HepG2 (cell line): ENCODE measurements around the gene NYNRIN. TPM values are rescaled to one million over a fixed set of nuclear protein-coding genes. Genes with fewer than 3 reads are reported as not detected.

Experiments used
- KMT2A ChIP-seq: sonication (generic); formaldehyde crosslinking; IDR thresholded peaks from 2 replicates; pipeline ENCODE4 v1.4.0; 2020; ENCODE audit warnings: missing genetic modification reagents
- POLR2AphosphoS2 ChIP-seq: IDR thresholded peaks from 2 replicates; pipeline ENCODE4 v1.6.1; 2011; ENCODE audit warnings: low read depth, low read length, improper control_type of control experiment
- REL ChIP-seq: sonication (generic); formaldehyde crosslinking; conservative IDR thresholded peaks from 2 replicates; pipeline ENCODE4 v1.8.0; 2022; ENCODE audit warnings: mild to moderate bottlenecking, missing genetic modification reagents, moderate library complexity
- RORA ChIP-seq: sonication (generic); formaldehyde crosslinking; IDR thresholded peaks from 2 replicates; pipeline ENCODE4 v1.5.0; 2020; ENCODE audit warnings: mild to moderate bottlenecking, missing genetic modification reagents, moderate library complexity
- SMARCC2 ChIP-seq: fragments of 450-650 bp; IDR thresholded peaks from 2 replicates; pipeline ENCODE4 v1.6.1; 2017; ENCODE audit warnings: antibody characterized with exemption, mild to moderate bottlenecking
- ZFP36L2 ChIP-seq: sonication (generic); formaldehyde crosslinking; IDR thresholded peaks from 2 replicates; pipeline ENCODE4 v1.4.0; 2020; ENCODE audit warnings: missing genetic modification reagents
- ZNF652 ChIP-seq: IDR thresholded peaks from 2 replicates; pipeline ENCODE4 v1.6.1; 2016; ENCODE audit warnings: low read depth, borderline replicate concordance
- ZNF709 ChIP-seq: sonication (generic); formaldehyde crosslinking; IDR thresholded peaks from 2 replicates; pipeline ENCODE4 v1.5.0; 2020; ENCODE audit warnings: mild to moderate bottlenecking, missing genetic modification reagents
- ZNF746 ChIP-seq: sonication (generic); formaldehyde crosslinking; IDR thresholded peaks from 2 replicates; pipeline ENCODE4 v1.8.0; 2022; ENCODE audit warnings: mild to moderate bottlenecking, missing genetic modification reagents
- polyA plus RNA-seq, 8 experiments: library from polyadenylated mRNA; depleted of rRNA in 3 of 8; stranded (reverse) in 7 of 8; unstranded in 1 of 8; fragments of >200 nt; fragmentation: Illumina TruSeq in 4 of 8; extraction: Trizol in 4 of 8; gene quantifications; 2 replicates each; pipeline versions ENCODE4 v1.2.1 to v1.2.3, GENCODE V29; 2011 to 2016; ENCODE audit warnings: low read depth in 4 of 8, missing spikeins in 1 of 8, mixed read lengths in 1 of 8; ENCODE audit not compliant: insufficient read depth in 1 of 8
- total RNA-seq, 5 experiments: library from RNA; depleted of rRNA; stranded (reverse); fragments of >200 nt; fragmentation: Illumina TruSeq; extraction: Trizol; gene quantifications; 2 replicates each; pipeline ENCODE4 v1.2.3, GENCODE V29; 2016; ENCODE audit warnings: low read depth in 1 of 5
- TF ChIP-seq, protein P1 (sequence below): IDR thresholded peaks from 2 replicates; pipeline ENCODE4 v1.6.1; 2012; ENCODE audit warnings: low read depth, low read length, improper control_type of control experiment
- TF ChIP-seq, protein P2 (sequence below): sonication (generic); formaldehyde crosslinking; IDR thresholded peaks from 2 replicates; pipeline ENCODE4 v1.4.0; 2020; ENCODE audit warnings: missing genetic modification reagents; ENCODE audit errors: not compliant biosample characterization
- TF ChIP-seq, protein P3 (sequence below): sonication (generic); formaldehyde crosslinking; IDR thresholded peaks from 2 replicates; pipeline ENCODE4 v1.5.1; 2020; ENCODE audit warnings: mild to moderate bottlenecking, missing genetic modification reagents, borderline replicate concordance
- TF ChIP-seq, protein P4 (sequence below): sonication (generic); formaldehyde crosslinking; conservative IDR thresholded peaks from 2 replicates; pipeline ENCODE4 v1.4.0; 2020; ENCODE audit warnings: missing genetic modification reagents
- TF ChIP-seq, protein P5 (sequence below): sonication (generic); formaldehyde crosslinking; IDR thresholded peaks from 2 replicates; pipeline ENCODE4 v1.9.0; 2022; ENCODE audit warnings: missing genetic modification reagents, mild to moderate bottlenecking, borderline replicate concordance

Gene NYNRIN
- total and polyA plus RNA-seq, 2 of the 13 experiments (the other 11 are each of a cell fraction or from before 2014, with no cell fraction given) = 0.63 to 1.1 TPM

DNA sequence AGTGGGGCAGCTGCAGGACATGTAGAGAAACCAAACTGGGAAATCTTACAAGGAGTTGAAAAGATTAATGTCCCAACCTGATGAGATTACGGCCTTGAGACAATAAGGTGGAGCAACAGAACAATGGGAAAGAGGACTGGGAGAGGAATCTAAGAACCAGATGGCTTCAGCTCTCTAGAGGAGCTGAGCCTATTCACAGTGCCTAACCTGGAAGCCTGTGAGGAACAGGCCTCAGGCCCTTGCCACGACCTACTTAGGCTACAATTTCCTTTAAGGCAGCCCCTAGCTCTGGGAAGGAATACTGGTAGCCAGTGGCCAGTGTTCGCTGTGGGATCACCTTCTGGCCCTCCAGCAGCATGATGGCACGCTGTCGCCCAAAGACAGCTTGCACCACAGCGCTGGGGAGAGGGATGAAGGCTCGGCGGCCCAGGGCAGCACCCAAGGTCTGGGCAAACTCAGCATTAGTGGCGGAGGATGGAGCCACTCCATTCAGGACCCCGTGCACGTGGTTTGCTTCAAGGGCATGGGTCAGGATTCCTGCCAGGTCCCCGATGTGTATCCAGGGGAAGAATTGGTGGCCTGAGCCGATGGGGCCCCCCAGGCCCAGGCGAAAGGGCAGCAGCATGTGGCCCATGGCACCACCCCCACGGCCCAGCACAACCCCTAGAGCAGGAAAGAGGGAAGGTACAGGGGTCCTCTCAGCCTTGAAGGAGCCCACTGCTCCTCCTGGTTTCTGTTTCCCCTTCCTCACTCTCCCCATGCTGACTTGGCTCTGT lies 41.2 kb downstream of the NYNRIN start (continued):
- 0 out of 2 replicates have a peak, but pooled peaks have one; percentile 36 for TF ChIP-seq POLR2AphosphoS2
- TF ChIP-seq ZNF709 (CRISPR knock-in tag) = 0 out of 2 replicates have a peak, but pooled peaks have one; percentile 9
- TF ChIP-seq ZNF746 (CRISPR knock-in tag) = no peak
- TF ChIP-seq SMARCC2 = no peak
- TF ChIP-seq KMT2A (CRISPR knock-in tag) = peak; percentile 38; the same call in 1 of the 2 replicates
- TF ChIP-seq, protein P1, sequence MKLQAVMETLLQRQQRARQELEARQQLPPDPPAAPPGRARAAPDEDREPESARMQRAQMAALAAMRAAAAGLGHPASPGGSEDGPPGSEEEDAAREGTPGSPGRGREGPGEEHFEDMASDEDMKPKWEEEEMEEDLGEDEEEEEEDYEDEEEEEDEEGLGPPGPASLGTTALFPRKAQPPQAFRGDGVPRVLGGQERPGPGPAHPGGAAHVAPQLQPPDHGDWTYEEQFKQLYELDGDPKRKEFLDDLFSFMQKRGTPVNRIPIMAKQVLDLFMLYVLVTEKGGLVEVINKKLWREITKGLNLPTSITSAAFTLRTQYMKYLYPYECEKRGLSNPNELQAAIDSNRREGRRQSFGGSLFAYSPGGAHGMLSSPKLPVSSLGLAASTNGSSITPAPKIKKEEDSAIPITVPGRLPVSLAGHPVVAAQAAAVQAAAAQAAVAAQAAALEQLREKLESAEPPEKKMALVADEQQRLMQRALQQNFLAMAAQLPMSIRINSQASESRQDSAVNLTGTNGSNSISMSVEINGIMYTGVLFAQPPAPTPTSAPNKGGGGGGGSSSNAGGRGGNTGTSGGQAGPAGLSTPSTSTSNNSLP = no peak
- no peak for TF ChIP-seq ZFP36L2 (CRISPR knock-in tag)
- TF ChIP-seq, protein P2, sequence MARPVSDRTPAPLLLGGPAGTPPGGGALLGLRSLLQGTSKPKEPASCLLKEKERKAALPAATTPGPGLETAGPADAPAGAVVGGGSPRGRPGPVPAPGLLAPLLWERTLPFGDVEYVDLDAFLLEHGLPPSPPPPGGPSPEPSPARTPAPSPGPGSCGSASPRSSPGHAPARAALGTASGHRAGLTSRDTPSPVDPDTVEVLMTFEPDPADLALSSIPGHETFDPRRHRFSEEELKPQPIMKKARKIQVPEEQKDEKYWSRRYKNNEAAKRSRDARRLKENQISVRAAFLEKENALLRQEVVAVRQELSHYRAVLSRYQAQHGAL (CRISPR knock-in tag) = no peak
- no peak for TF ChIP-seq ZNF652 (CRISPR knock-in tag)
- TF ChIP-seq RORA (CRISPR knock-in tag) = no peak
- TF ChIP-seq, protein P3, sequence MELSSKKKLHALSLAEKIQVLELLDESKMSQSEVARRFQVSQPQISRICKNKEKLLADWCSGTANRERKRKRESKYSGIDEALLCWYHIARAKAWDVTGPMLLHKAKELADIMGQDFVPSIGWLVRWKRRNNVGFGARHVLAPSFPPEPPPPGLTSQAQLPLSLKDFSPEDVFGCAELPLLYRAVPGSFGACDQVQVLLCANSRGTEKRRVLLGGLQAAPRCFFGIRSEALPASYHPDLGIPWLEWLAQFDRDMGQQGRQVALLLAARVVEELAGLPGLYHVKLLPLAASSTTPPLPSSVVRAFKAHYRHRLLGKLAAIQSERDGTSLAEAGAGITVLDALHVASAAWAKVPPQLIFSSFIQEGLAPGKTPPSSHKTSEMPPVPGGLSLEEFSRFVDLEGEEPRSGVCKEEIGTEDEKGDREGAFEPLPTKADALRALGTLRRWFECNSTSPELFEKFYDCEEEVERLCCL (CRISPR knock-in tag) = no peak
- TF ChIP-seq, protein P4, sequence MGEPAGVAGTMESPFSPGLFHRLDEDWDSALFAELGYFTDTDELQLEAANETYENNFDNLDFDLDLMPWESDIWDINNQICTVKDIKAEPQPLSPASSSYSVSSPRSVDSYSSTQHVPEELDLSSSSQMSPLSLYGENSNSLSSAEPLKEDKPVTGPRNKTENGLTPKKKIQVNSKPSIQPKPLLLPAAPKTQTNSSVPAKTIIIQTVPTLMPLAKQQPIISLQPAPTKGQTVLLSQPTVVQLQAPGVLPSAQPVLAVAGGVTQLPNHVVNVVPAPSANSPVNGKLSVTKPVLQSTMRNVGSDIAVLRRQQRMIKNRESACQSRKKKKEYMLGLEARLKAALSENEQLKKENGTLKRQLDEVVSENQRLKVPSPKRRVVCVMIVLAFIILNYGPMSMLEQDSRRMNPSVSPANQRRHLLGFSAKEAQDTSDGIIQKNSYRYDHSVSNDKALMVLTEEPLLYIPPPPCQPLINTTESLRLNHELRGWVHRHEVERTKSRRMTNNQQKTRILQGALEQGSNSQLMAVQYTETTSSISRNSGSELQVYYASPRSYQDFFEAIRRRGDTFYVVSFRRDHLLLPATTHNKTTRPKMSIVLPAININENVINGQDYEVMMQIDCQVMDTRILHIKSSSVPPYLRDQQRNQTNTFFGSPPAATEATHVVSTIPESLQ (CRISPR knock-in tag) = no peak
- TF ChIP-seq, protein P5, sequence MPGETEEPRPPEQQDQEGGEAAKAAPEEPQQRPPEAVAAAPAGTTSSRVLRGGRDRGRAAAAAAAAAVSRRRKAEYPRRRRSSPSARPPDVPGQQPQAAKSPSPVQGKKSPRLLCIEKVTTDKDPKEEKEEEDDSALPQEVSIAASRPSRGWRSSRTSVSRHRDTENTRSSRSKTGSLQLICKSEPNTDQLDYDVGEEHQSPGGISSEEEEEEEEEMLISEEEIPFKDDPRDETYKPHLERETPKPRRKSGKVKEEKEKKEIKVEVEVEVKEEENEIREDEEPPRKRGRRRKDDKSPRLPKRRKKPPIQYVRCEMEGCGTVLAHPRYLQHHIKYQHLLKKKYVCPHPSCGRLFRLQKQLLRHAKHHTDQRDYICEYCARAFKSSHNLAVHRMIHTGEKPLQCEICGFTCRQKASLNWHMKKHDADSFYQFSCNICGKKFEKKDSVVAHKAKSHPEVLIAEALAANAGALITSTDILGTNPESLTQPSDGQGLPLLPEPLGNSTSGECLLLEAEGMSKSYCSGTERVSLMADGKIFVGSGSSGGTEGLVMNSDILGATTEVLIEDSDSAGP (CRISPR knock-in tag) = peak; percentile 36
- TF ChIP-seq REL = no peak
